GM10266 (cell line): ENCODE data around the gene CORO2B.

Experiments
- DNase-seq: peaks from one replicate; pipeline ENCODE4 v3.0.0; 2012; ENCODE audit errors: extremely low spot score
- TF ChIP-seq, protein P1 (sequence below): IDR thresholded peaks from 2 replicates; pipeline ENCODE4 v1.5.1; 2012; ENCODE audit warnings: mild to moderate bottlenecking, low read depth; ENCODE audit not compliant: control insufficient read depth, insufficient read depth; ENCODE audit errors: missing control alignments

Gene CORO2B

DNA sequence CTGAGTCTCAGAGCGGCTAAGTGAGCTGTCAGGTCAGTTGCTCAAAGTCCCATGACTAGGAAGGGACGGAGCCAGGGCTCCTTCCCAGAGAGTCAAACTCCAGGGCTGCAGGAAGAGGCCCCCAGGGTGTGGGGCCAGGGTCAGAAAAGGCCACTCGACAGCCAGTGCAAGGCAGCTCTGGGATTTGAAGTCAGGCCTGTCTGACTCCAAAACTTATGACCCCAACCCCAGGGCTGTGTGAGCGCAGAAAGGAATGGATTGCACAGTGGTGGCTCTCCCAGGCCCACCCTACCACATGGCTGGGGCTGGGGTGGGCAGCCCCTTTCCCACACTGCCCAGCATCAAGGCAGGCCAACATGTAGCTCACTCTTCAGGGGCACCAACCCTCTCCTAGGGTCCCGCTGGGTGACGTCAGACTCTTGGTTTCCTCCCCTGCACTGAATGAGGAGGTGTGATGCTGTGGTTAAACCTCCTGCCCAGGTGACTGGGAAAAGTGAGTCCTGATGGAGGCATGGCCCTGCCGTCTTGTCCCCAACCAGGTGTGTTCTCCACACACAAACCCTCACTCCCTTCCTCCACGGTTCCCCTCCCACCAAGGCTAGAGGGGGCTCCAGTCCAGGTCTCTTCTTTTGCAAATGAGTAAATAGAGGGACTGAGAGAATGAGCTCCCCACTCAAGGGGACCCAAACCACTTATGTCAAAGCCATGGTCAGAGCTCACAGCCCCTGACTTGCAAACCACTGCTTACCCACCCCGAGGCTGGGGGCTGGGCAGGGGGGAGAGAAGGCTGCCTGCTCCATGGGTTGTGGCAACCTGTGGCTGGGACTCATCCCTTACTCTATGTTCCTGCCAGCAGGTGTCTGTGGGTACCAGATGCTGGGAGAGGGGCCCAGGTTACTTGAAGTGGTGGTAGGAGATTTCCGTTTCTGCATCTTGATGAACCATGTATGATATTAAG lies 23.8 kb upstream of the CORO2B start:
- no peak for DNase-seq
- TF ChIP-seq, protein P1, sequence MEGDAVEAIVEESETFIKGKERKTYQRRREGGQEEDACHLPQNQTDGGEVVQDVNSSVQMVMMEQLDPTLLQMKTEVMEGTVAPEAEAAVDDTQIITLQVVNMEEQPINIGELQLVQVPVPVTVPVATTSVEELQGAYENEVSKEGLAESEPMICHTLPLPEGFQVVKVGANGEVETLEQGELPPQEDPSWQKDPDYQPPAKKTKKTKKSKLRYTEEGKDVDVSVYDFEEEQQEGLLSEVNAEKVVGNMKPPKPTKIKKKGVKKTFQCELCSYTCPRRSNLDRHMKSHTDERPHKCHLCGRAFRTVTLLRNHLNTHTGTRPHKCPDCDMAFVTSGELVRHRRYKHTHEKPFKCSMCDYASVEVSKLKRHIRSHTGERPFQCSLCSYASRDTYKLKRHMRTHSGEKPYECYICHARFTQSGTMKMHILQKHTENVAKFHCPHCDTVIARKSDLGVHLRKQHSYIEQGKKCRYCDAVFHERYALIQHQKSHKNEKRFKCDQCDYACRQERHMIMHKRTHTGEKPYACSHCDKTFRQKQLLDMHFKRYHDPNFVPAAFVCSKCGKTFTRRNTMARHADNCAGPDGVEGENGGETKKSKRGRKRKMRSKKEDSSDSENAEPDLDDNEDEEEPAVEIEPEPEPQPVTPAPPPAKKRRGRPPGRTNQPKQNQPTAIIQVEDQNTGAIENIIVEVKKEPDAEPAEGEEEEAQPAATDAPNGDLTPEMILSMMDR = no peak

DNA sequence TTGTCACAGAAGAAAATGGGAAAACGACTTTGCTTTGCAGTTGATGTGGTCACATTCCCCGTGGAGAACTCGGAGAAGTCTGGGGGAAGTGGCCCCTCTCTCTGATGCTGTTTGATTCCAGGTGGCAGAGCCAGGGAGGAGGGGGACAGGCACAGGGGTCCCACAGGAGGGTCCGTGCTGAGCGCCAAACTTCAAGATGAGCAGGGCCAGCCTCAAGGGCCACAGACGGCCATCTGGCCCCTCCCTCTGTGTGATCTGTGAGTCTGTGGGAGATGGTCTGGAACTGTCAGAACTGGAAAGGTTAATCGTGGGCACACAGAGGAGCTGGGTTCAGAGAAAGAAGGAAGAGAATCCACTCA lies 23.1 kb upstream of the CORO2B start:
- TF ChIP-seq, protein P1 = no peak
- no peak for DNase-seq

DNA sequence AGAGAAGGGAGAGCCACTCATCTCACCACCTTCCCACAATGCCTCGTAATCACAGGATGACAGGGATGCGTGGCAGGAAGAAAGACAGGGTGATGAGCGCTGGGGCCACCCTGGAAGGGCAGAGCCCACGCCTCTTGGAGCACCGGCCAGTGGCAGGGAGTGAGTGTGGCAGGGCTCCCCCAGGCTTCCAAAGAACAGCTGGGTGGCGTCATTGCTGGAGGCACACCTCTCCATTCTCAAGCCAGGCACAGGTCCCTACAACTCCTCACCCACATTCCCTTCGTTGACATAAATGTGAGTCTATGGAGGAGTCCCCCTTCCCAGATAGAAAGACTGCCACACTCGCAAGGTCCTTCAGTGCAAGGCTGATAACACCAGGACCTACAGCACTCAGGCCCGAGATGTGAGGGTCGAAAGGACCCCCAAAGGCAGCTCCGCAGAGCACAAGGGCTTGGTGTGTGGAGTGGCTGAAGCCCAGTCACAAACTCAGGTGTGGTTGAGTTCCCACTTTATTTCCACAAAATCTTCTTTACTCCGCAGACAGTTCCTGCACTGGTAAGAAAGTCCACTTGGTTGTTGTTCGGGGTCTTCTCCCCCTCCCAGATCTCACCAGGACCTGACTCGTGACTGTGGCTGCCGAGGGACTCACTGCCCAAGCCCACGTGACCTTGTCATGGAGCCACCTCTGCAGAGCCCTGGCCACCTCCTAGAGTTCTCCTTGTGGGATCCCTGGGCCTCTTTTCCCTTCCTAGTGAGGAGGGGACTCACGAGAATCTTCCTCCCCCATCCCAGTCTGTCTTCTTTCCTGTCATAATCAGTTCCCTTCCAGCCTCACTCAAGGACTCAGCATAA lies 22.4 kb upstream of the CORO2B start:
- TF ChIP-seq, protein P1 = no peak
- no peak for DNase-seq

DNA sequence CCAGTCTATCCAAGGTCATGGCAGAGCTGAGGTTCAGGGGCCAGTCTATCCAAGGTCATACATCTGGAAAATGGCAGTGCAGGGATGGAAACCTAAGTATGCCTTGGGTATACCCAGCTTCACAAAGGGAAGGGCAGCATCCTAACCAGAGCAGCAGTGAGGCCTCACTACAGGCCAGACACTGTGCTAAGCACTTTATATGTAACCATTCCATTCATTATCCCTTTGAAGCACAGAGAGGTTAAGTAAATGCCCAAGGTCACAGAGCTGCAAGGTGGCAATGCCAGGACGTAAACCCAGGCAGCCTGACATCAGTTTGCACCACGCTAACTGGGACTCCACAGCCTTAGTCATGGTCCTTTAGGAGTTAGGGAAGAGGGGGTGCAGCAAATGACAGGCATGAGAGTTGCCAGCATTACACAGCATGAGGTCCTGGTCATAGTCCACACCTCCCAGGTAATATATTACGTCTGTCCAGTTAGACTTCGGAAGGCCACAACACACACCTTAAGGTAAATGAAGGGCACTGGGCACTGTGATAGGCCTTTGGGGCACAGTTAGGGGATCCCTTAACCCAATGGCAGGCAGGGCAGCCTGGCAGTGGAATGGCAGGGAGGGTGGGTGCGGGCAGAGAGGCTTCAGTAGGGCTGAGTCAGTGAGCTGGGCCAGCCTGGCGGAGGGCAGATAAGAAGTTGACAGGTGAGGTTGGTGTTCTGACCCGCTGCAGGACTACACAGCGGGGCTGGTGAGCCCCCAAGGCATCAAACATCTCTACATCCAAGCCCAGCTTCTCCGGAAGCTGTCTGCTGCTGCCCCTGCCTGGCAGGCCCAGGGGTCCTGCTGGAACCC lies 21.1 kb upstream of the CORO2B start:
- TF ChIP-seq, protein P1 = no peak
- DNase-seq = no peak

DNA sequence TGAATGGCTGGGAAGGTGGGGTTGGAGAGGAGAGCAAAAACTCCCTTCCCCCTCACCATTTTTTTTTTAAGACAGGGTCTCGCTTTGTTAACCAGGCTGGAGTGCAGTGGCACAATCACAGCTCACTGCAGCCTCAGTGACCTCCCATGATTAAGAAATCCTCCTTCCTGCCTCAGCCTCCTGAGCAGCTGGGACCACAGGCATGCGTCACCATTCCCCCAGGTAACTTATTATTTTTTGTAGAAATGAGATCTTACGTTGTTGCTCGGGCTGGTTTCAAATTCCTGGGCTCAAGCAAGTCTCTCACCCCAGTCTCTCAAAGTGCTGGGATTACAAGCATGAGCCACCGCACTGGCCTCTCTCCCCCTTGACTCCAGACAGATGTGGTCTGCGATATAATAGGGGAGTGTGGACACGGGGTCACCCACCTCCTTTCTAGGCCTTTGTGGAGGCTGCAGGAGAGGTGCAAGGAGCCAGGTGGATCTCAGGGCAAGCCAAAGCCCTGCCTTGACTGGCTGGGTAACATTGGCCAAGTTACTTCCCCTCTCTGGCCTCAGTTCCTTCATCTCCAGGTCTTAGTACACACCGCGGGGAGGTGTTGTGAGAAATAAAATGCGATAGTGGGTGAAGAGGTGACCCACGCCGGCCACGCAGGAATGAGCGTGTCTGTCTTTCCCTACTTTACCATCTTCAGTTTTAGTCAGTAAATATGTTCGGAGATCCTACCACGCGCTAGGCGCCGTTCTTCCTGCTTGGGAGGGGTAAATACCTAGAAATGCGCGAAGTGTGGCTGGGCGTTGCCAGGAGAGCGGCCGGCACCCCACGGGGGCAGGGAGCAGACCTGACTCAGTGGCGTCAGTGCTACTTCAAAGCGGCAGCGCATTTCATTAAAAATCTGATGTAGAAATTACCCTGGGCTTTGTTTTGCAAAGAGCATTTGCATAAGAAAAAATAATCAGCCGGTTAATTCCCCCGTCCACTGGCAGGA lies 20.2 kb upstream of the CORO2B start:
- no peak for DNase-seq
- TF ChIP-seq, protein P1 = no peak
